SK-MEL-5 (cell line): ENCODE data around the gene LGI1. TPM values are rescaled to one million over a fixed set of nuclear protein-coding genes. Genes with fewer than 3 reads are reported as not detected.
A peak's percentile ranks its signal among the peaks of the same experiment; 100 is the strongest.
"Not testable (repeated sequence)": the region's sequence is repeated elsewhere in the genome, so short reads cannot be mapped to it uniquely, and the experiment has no call there.

ENCODE experiments used
- DNase-seq: peaks from one replicate; pipeline ENCODE4 v3.0.0-alpha.2; 2016; ENCODE audit warnings: low read depth, low spot score
- in situ Hi-C: cut with HindIII; loops from 2 replicates; pipeline ENCODE4 v1.10.0; 2016; ENCODE audit warnings: low sequenced_read_pairs, high pct_unique_total_duplicates, low pct_unique_long_range_greater_than_20kb
- total RNA-seq: library from RNA; depleted of rRNA; stranded (reverse); fragments of >200 nt; shearing (Covaris generic); gene quantifications from 2 replicates; pipeline ENCODE4 v1.2.3, GENCODE V29; 2014; rRNA removed

Gene LGI1
- total RNA-seq, 1 experiment from 2014 or later = not detected

DNA sequence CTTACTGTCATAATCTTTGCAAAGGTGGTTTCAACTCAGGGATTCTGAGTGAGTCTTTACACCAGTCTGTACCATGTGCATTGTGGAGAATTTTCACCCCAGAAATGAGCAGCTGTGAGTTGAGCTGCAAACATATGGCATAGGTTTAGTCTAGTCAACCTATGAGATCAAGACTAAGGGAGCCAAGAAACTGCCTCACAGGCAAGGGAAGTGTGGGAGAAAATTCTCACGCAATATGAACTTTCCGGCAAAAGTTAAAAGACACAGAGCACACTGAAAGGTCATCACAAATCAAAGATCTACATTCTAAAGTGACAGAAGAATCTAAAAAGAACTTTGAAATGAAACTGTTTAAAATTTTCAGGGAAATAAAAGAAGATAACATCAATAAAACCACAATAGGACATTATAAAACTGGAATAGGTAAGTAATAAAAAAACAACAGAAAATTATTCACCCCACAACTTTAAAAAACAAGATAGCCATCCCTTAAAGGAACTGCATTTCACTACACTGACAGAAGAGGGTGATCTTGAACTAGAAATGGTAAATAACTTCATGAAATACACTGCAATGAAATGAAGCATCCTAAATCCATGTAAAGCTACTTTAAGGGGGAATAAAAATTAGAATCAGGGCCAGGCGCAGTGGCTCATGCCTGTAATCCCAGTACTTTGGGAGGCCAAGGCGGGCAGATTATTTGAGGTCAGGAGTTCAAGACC, 63.5 kb downstream of the LGI1 start:
- in situ Hi-C loops = no loop called here
- peak; percentile 64 for DNase-seq

- in situ Hi-C loops = no loop called here
- DNase-seq = no peak
These were observed 68.6 kb downstream of the LGI1 start for GRCh38 chr10:93826355-93826754.

DNA sequence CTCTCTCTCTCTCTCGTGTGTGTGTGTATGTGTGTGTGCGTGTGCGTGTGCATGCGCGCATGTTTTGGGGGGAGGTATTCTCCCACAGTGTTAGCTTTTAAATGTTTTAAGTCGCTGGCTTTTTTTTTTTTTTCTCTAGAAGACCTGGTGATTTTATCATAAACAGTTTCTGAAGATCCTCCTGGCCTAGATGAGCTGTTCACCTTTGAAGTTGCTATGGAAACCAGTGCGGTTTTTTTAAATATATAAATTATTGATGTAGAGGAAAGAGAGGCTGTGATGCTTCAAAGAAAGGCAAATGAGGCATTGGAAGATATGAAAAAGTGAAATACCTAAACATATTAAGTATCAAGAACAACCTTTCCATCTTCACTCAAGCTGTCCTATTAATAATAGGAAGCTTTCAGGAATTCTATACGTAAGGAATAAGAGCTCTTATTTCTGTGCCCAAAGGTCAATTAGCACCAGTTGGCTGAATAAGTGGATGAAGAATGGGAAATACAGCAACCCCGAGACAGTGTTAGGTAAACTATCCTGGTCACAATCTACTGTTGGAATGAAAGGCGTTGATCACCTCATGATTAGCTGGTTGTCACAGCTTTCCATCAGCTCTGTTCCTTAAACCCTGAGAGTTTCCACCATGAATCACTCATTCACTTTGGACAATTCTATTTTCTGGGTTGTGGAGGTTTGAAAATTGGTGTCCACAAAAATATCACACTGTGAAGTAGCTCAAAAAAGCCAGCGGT, 69.5 kb downstream of the LGI1 start:
- DNase-seq = no peak
- in situ Hi-C loops = no loop called here

- DNase-seq, in situ Hi-C loops: not testable (repeated sequence)
These were observed 73.3 kb downstream of the LGI1 start for GRCh38 chr10:93831065-93831464.

DNA sequence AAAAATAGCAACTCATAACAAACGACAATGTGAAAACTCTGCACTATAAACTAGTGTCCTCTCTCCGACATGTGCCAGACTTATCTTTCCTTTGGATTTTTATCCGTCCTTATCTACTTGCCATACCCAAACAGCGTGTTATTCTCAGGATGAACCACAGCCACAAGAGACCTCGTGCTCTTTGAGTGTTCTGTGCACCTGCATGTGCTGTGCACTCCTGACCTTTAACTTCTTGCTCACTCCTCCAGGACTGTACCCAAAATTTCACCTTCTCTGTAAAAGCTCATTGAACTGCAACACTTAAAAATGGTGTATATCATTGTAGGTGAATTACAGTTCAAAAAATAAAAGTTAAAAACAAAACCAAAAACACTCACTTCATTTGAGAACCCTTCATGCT, 78.0 kb downstream of the LGI1 start:
- in situ Hi-C loops = no loop called here
- no peak for DNase-seq

- in situ Hi-C loops = no loop called here
- no peak for DNase-seq
These were observed 80.1 kb downstream of the LGI1 start for GRCh38 chr10:93837822-93838221.

GRCh38 chr10:93838278-93838677, 80.5 kb downstream of the LGI1 start:
- in situ Hi-C loops = no loop called here
- DNase-seq = no peak

- no peak for DNase-seq
- in situ Hi-C loops = no loop called here
These were observed 84.2 kb downstream of the LGI1 start for GRCh38 chr10:93841961-93842360.

DNA sequence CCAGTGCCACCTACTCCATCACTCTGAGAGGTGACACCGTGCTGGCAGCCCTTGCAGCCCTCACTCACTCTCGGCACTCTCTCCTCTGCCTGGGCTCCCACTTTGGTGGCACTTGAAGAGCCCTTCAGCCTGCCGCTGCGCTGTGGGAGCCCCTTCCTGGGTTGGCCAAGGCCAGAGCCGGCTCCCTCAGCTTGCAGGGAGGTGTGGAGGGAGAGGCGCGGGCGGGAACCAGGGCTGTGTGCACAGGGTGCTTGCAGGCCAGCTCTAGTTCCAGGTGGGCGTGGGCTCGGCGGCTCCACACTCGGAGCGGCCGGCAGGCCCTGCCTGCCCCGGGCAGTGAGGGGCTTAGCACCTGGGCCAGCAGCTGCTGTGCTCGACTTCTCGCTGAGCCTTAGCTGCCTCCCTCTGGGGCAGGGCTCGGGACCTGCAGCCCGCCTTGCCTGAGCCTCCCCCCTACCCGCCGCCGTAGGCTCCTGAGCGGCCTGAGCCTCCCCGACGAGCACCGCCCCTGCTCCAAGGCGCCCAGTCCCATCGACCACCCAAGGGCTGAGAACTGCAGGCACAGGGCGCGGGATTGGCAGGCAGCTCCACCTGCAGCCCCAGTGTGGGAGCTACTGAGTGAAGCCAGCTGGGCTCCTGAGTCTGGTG, 87.4 kb downstream of the LGI1 start:
- in situ Hi-C loops = no loop called here
- no peak for DNase-seq

Other genes starting within 250 kb of the LGI1 start
- not detected in 2 replicates for gene FFAR4, start 191.3 kb upstream of the LGI1 start, total RNA-seq
- not detected in 2 replicates for gene RBP4, start 156.7 kb upstream of the LGI1 start, total RNA-seq
- not detected in 2 replicates for gene PDE6C, start 145.4 kb upstream of the LGI1 start, total RNA-seq
- gene FRA10AC1, start 55.3 kb upstream of the LGI1 start, total RNA-seq = 5.4 and 5.5 TPM in 2 replicates
- gene SLC35G1, start 136.0 kb downstream of the LGI1 start, total RNA-seq = 9.7 and 10.9 TPM in 2 replicates
- gene PLCE1, start 236.0 kb downstream of the LGI1 start, total RNA-seq = 0.50 and 1.1 TPM in 2 replicates